ENCODE measurements around the gene ZSCAN20.

Gene ZSCAN20

GRCh38 chr1:33501309-33501708 lies 28.9 kb downstream of the ZSCAN20 start:
- H3K79me2 ChIP-seq = no peaks in the 10 kb centered on the region
- no peak overlapping the region for H3K4me3 ChIP-seq (ENCODE audit: low read depth, low read length)
- TF ChIP-seq CTCF (IDR thresholded peaks at IDR 0.05) = no peak
- H3K27me3 ChIP-seq (ENCODE audit: control insufficient read depth, insufficient read depth, low read length) = no peaks in the 10 kb centered on the region
- no peak overlapping the region for H2AFZ ChIP-seq
- H3K36me3 ChIP-seq (ENCODE audit: control insufficient read depth, insufficient read depth, low read length) = no peaks in the 10 kb centered on the region
- H3K4me1 ChIP-seq = no peaks in the 10 kb centered on the region
- no peak overlapping the region for H3K9ac ChIP-seq
- no peak overlapping the region for H3K4me2 ChIP-seq (ENCODE audit: low read length)
- H3K9me3 ChIP-seq (ENCODE audit: control insufficient read depth, low read length) = no peaks in the 10 kb centered on the region
- H3K27ac ChIP-seq = no peak overlapping the region

- no peaks in the 10 kb centered on the region for H3K79me2 ChIP-seq
- no peaks in the 10 kb centered on the region for H3K9me3 ChIP-seq (ENCODE audit: control insufficient read depth, low read length)
- H3K36me3 ChIP-seq (ENCODE audit: control insufficient read depth, insufficient read depth, low read length) = no peaks in the 10 kb centered on the region
- no peaks in the 10 kb centered on the region for H3K27me3 ChIP-seq (ENCODE audit: control insufficient read depth, insufficient read depth, low read length)
- no peak for TF ChIP-seq CTCF (IDR thresholded peaks at IDR 0.05)
- H3K27ac ChIP-seq = no peak overlapping the region
- H3K4me1 ChIP-seq = no peaks in the 10 kb centered on the region
- H3K4me2 ChIP-seq (ENCODE audit: low read length) = no peak overlapping the region
- H2AFZ ChIP-seq = no peak overlapping the region
- no peak overlapping the region for H3K9ac ChIP-seq
- no peak overlapping the region for H3K4me3 ChIP-seq (ENCODE audit: low read depth, low read length)
Observed at GRCh38 chr1:33501774-33502173, 29.3 kb downstream of the ZSCAN20 start.

- H3K9ac ChIP-seq = no peak overlapping the region
- no peak overlapping the region for H3K27ac ChIP-seq
- H3K36me3 ChIP-seq (ENCODE audit: control insufficient read depth, insufficient read depth, low read length) = no peaks in the 10 kb centered on the region
- no peak overlapping the region for H2AFZ ChIP-seq
- no peaks in the 10 kb centered on the region for H3K79me2 ChIP-seq
- no peak overlapping the region for H3K4me3 ChIP-seq (ENCODE audit: low read depth, low read length)
- H3K27me3 ChIP-seq (ENCODE audit: control insufficient read depth, insufficient read depth, low read length) = no peaks in the 10 kb centered on the region
- no peak overlapping the region for H3K4me2 ChIP-seq (ENCODE audit: low read length)
- H3K4me1 ChIP-seq = no peaks in the 10 kb centered on the region
- TF ChIP-seq CTCF (IDR thresholded peaks at IDR 0.05) = no peak
- no peaks in the 10 kb centered on the region for H3K9me3 ChIP-seq (ENCODE audit: control insufficient read depth, low read length)
Observed at GRCh38 chr1:33502726-33503125, 30.3 kb downstream of the ZSCAN20 start.

GRCh38 chr1:33503506-33503905 lies 31.1 kb downstream of the ZSCAN20 start:
- Histone ChIP-seq H3K4me1 (no peaks in the 10 kb centered on the region), H3K4me2 (ENCODE audit: low read length) (no peak overlapping the region)
- no peak for TF ChIP-seq CTCF (IDR thresholded peaks at IDR 0.05)

GRCh38 chr1:33507661-33508060 lies 35.2 kb downstream of the ZSCAN20 start:
- Histone ChIP-seq H3K4me3 (ENCODE audit: low read depth, low read length) (no peak overlapping the region), H3K27ac (no peak overlapping the region), H3K36me3 (ENCODE audit: control insufficient read depth, insufficient read depth, low read length) (no peaks in the 10 kb centered on the region), H3K9me3 (ENCODE audit: control insufficient read depth, low read length) (no peaks in the 10 kb centered on the region), H3K27me3 (ENCODE audit: control insufficient read depth, insufficient read depth, low read length) (no peaks in the 10 kb centered on the region), H3K9ac (no peak overlapping the region), H3K79me2 (no peaks in the 10 kb centered on the region), H2AFZ (no peak overlapping the region), H3K4me2 (ENCODE audit: low read length) (no peak overlapping the region), H3K4me1 (no peaks in the 10 kb centered on the region)
- TF ChIP-seq CTCF (IDR thresholded peaks at IDR 0.05) = no peak

More at GRCh38 chr1:33503506-33503905, 31.1 kb downstream of the ZSCAN20 start:
- H3K27ac ChIP-seq = no peak overlapping the region
- no peak overlapping the region for H3K9ac ChIP-seq
- no peaks in the 10 kb centered on the region for H3K36me3 ChIP-seq (ENCODE audit: control insufficient read depth, insufficient read depth, low read length)
- H3K9me3 ChIP-seq (ENCODE audit: control insufficient read depth, low read length) = no peaks in the 10 kb centered on the region
- H3K4me3 ChIP-seq (ENCODE audit: low read depth, low read length) = no peak overlapping the region
- no peaks in the 10 kb centered on the region for H3K27me3 ChIP-seq (ENCODE audit: control insufficient read depth, insufficient read depth, low read length)
- H2AFZ ChIP-seq = no peak overlapping the region
- no peaks in the 10 kb centered on the region for H3K79me2 ChIP-seq

Measured in parathyroid adenoma (tissue), 2 donors.